ENCODE data around the gene LRWD1. TPM values are rescaled to one million over a fixed set of nuclear protein-coding genes. Genes with fewer than 3 reads are reported as not detected.
A peak's percentile ranks its signal among the peaks of the same experiment; 100 is the strongest.

Gene LRWD1
- total and polyA plus RNA-seq, 4 donors: 8.6 to 16.5 (median 11.4) TPM

- no peaks in the 10 kb centered on the region for H3K27me3 ChIP-seq (ENCODE audit: control insufficient read depth in 1 of 2, insufficient read depth in 2 of 2, low read length in 1 of 2)
- no peaks in the 10 kb centered on the region for H3K9me3 ChIP-seq (ENCODE audit: control insufficient read depth, low read length)
- no peak overlapping the region for H3K4me3 ChIP-seq (ENCODE audit: low read length in 2 of 2)
- no peaks in the 10 kb centered on the region for H3K4me1 ChIP-seq (ENCODE audit: control insufficient read depth in 1 of 2, insufficient read depth in 2 of 2, low read length in 2 of 2)
- intact Hi-C loops (cut with DNase I): no loop called here
- H3K36me3 ChIP-seq (ENCODE audit: control insufficient read depth in 1 of 2, insufficient read depth in 2 of 2, low read length in 1 of 2): peaks cover 0 to 3% of the 10 kb centered on the region in 2 donors
- ATAC-seq (ENCODE audit: low FRiP score) (peak; percentile 70), DNase-seq (peak; percentile 82)
- H3K27ac ChIP-seq (ENCODE audit: low read depth in 1 of 2, low read length in 2 of 2): no peak overlapping the region
- WGBS, 2 donors: 73 to 79% methylated on average over 24 to 25 of the region's 25 CpGs
Observed at GRCh38 chr7:102425639-102426267, 39.0 kb upstream of the LRWD1 start.

GRCh38 chr7:102426268-102427018, 38.3 kb upstream of the LRWD1 start:
- intact Hi-C loops (cut with DNase I): no loop called here
- no peaks in the 10 kb centered on the region for H3K9me3 ChIP-seq (ENCODE audit: control insufficient read depth, low read length)
- WGBS, 2 donors: 86 to 88% methylated on average over 16 of the region's 16 CpGs
- H3K4me3 ChIP-seq (ENCODE audit: low read length in 2 of 2): no peak overlapping the region
- ATAC-seq (ENCODE audit: low FRiP score) (peak; percentile 30), DNase-seq (no peak)
- no peak overlapping the region for H3K27ac ChIP-seq (ENCODE audit: low read depth in 1 of 2, low read length in 2 of 2)
- no peaks in the 10 kb centered on the region for H3K27me3 ChIP-seq (ENCODE audit: control insufficient read depth in 1 of 2, insufficient read depth in 2 of 2, low read length in 1 of 2)
- peaks cover 0 to 2% of the 10 kb centered on the region in 2 donors for H3K36me3 ChIP-seq (ENCODE audit: control insufficient read depth in 1 of 2, insufficient read depth in 2 of 2, low read length in 1 of 2)
- H3K4me1 ChIP-seq (ENCODE audit: control insufficient read depth in 1 of 2, insufficient read depth in 2 of 2, low read length in 2 of 2): no peaks in the 10 kb centered on the region

DNA sequence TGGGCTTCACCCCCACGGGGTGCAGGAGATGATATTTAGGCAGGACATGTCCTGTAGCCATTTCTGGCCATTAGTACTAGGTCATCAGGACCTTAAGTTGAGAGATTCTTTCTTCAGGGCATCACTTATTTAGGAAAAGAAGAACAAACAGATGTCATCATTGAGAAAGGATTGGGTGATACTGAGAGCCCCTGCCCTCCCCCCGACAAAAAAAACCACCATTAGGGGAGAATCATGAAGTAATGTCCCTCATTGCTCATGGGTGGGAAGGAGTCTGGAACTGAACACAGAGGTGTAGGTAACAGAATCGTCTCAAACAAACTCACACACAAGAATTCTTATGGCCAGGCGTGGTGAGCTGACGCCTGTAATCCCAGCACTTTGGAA, 37.8 kb upstream of the LRWD1 start:
- Histone ChIP-seq H3K4me3 (ENCODE audit: low read length in 2 of 2) (no peak overlapping the region), H3K36me3 (ENCODE audit: control insufficient read depth in 1 of 2, insufficient read depth in 2 of 2, low read length in 1 of 2) (peaks cover 0 to 2% of the 10 kb centered on the region in 2 donors), H3K27ac (ENCODE audit: low read depth in 1 of 2, low read length in 2 of 2) (no peak overlapping the region), H3K4me1 (ENCODE audit: control insufficient read depth in 1 of 2, insufficient read depth in 2 of 2, low read length in 2 of 2) (no peaks in the 10 kb centered on the region), H3K9me3 (ENCODE audit: control insufficient read depth, low read length) (no peaks in the 10 kb centered on the region), H3K27me3 (ENCODE audit: control insufficient read depth in 1 of 2, insufficient read depth in 2 of 2, low read length in 1 of 2) (no peaks in the 10 kb centered on the region)
- 90 to 91% methylated on average over 5 of the region's 5 CpGs for WGBS, 2 donors
- no peak for DNase-seq
- intact Hi-C loops (cut with DNase I): no loop called here
- ATAC-seq (ENCODE audit: low FRiP score): no peak

DNA sequence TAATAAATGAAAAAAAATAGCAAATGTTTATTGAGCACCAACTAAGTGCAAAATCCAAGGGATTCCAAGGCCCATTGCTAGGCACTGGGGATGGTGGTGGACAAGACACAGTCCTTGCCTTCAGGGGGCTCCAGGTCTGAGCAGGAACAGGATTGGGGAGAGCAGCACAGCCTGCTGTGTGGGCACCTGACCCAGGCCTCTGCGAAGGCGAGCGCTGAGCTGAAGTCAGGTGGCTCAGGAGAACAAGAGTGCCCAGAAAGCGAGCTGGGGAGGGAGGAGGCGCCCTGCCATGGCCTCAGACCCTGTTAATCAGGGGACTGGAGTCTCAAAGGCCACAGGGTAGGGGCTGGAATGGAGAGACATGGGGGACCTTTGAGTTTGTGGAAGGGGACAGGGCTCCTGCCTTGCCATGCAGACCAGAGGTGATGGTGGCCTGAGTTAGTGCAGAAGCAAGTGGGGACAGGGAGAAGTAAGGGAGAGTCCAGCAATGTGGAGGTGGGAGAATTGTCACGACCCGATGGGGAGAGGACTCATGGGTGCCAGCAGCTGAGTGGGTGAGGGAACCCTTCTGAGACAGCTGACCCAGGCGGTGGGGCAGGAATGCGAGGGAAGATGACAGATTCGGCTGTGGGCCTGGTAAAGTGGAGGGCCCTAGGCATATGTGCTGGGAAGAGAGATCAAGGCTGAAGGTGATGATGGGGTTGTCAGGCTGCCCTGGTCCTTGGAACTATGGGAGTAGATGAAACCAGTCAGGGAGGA, 35.5 kb upstream of the LRWD1 start:
- intact Hi-C loops (cut with DNase I): no loop called here
- WGBS, 2 donors: 86 to 90% methylated on average over 9 to 10 of the region's 10 CpGs
- peaks cover 0 to 2% of the 10 kb centered on the region in 2 donors for H3K36me3 ChIP-seq (ENCODE audit: control insufficient read depth in 1 of 2, insufficient read depth in 2 of 2, low read length in 1 of 2)
- H3K9me3 ChIP-seq (ENCODE audit: control insufficient read depth, low read length): no peaks in the 10 kb centered on the region
- H3K4me1 ChIP-seq (ENCODE audit: control insufficient read depth in 1 of 2, insufficient read depth in 2 of 2, low read length in 2 of 2): no peaks in the 10 kb centered on the region
- no peaks in the 10 kb centered on the region for H3K27me3 ChIP-seq (ENCODE audit: control insufficient read depth in 1 of 2, insufficient read depth in 2 of 2, low read length in 1 of 2)
- no peak overlapping the region for H3K4me3 ChIP-seq (ENCODE audit: low read length in 2 of 2)
- ATAC-seq (ENCODE audit: low FRiP score) (no peak), DNase-seq (no peak)
- H3K27ac ChIP-seq (ENCODE audit: low read depth in 1 of 2, low read length in 2 of 2): no peak overlapping the region

GRCh38 chr7:102431617-102432298, 33.0 kb upstream of the LRWD1 start:
- no peaks in the 10 kb centered on the region for H3K27me3 ChIP-seq (ENCODE audit: control insufficient read depth in 1 of 2, insufficient read depth in 2 of 2, low read length in 1 of 2)
- no peaks in the 10 kb centered on the region for H3K9me3 ChIP-seq (ENCODE audit: control insufficient read depth, low read length)
- H3K4me3 ChIP-seq (ENCODE audit: low read length in 2 of 2): no peak overlapping the region
- H3K36me3 ChIP-seq (ENCODE audit: control insufficient read depth in 1 of 2, insufficient read depth in 2 of 2, low read length in 1 of 2): no peaks in the 10 kb centered on the region
- ATAC-seq (ENCODE audit: low FRiP score) (no peak), DNase-seq (no peak)
- no peaks in the 10 kb centered on the region for H3K4me1 ChIP-seq (ENCODE audit: control insufficient read depth in 1 of 2, insufficient read depth in 2 of 2, low read length in 2 of 2)
- WGBS, 2 donors: 58 to 66% methylated on average over 17 of the region's 17 CpGs
- intact Hi-C loops (cut with DNase I): no loop called here
- no peak overlapping the region for H3K27ac ChIP-seq (ENCODE audit: low read depth in 1 of 2, low read length in 2 of 2)

- H3K27me3 ChIP-seq (ENCODE audit: control insufficient read depth in 1 of 2, insufficient read depth in 2 of 2, low read length in 1 of 2): no peaks in the 10 kb centered on the region
- H3K4me1 ChIP-seq (ENCODE audit: control insufficient read depth in 1 of 2, insufficient read depth in 2 of 2, low read length in 2 of 2): no peaks in the 10 kb centered on the region
- H3K27ac ChIP-seq (ENCODE audit: low read depth in 1 of 2, low read length in 2 of 2): no peak overlapping the region
- ATAC-seq (ENCODE audit: low FRiP score) (peak; percentile 60), DNase-seq (no peak)
- intact Hi-C loops (cut with DNase I): no loop called here
- no peaks in the 10 kb centered on the region for H3K9me3 ChIP-seq (ENCODE audit: control insufficient read depth, low read length)
- peak overlapping the region; percentile 54 to 73 for H3K4me3 ChIP-seq (ENCODE audit: low read length in 2 of 2)
- 24 to 27% methylated on average over 27 of the region's 27 CpGs for WGBS, 2 donors
- H3K36me3 ChIP-seq (ENCODE audit: control insufficient read depth in 1 of 2, insufficient read depth in 2 of 2, low read length in 1 of 2): no peaks in the 10 kb centered on the region
Observed at GRCh38 chr7:102432442-102433218, 32.2 kb upstream of the LRWD1 start.

- no peaks in the 10 kb centered on the region for H3K36me3 ChIP-seq (ENCODE audit: control insufficient read depth in 1 of 2, insufficient read depth in 2 of 2, low read length in 1 of 2)
- intact Hi-C loops (cut with DNase I): no loop called here
- H3K27ac ChIP-seq (ENCODE audit: low read depth in 1 of 2, low read length in 2 of 2): no peak within 1 kb of the TSS
- ATAC-seq (ENCODE audit: low FRiP score) (peak; percentile 91), DNase-seq (peak; percentile 90 to 95)
- no peaks in the 10 kb centered on the region for H3K27me3 ChIP-seq (ENCODE audit: control insufficient read depth in 1 of 2, insufficient read depth in 2 of 2, low read length in 1 of 2)
- 1% methylated on average over 34 to 90 of the region's 90 CpGs for WGBS, 2 donors
- peak within 1 kb of the TSS; percentile 54 to 73 for H3K4me3 ChIP-seq (ENCODE audit: low read length in 2 of 2)
- H3K9me3 ChIP-seq (ENCODE audit: control insufficient read depth, low read length): no peaks in the 10 kb centered on the region
- no peaks in the 10 kb centered on the region for H3K4me1 ChIP-seq (ENCODE audit: control insufficient read depth in 1 of 2, insufficient read depth in 2 of 2, low read length in 2 of 2)
Observed at GRCh38 chr7:102433219-102434038, 31.4 kb upstream of the LRWD1 start, which contains the start of gene ORAI2. TSS of gene ORAI2 (plus strand) at chr7:102433575. CDS start at chr7:102438957, 5,382 bp downstream.

Measured in aorta (tissue), 5 donors.